ENCODE data around the gene CLOCK.
A peak's percentile ranks its signal among the peaks of the same experiment; 100 is the strongest.
"Not testable (repeated sequence)": the region's sequence is repeated elsewhere in the genome, so short reads cannot be mapped to it uniquely, and the experiment has no call there.

Gene CLOCK, protein sequence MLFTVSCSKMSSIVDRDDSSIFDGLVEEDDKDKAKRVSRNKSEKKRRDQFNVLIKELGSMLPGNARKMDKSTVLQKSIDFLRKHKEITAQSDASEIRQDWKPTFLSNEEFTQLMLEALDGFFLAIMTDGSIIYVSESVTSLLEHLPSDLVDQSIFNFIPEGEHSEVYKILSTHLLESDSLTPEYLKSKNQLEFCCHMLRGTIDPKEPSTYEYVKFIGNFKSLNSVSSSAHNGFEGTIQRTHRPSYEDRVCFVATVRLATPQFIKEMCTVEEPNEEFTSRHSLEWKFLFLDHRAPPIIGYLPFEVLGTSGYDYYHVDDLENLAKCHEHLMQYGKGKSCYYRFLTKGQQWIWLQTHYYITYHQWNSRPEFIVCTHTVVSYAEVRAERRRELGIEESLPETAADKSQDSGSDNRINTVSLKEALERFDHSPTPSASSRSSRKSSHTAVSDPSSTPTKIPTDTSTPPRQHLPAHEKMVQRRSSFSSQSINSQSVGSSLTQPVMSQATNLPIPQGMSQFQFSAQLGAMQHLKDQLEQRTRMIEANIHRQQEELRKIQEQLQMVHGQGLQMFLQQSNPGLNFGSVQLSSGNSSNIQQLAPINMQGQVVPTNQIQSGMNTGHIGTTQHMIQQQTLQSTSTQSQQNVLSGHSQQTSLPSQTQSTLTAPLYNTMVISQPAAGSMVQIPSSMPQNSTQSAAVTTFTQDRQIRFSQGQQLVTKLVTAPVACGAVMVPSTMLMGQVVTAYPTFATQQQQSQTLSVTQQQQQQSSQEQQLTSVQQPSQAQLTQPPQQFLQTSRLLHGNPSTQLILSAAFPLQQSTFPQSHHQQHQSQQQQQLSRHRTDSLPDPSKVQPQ

DNA sequence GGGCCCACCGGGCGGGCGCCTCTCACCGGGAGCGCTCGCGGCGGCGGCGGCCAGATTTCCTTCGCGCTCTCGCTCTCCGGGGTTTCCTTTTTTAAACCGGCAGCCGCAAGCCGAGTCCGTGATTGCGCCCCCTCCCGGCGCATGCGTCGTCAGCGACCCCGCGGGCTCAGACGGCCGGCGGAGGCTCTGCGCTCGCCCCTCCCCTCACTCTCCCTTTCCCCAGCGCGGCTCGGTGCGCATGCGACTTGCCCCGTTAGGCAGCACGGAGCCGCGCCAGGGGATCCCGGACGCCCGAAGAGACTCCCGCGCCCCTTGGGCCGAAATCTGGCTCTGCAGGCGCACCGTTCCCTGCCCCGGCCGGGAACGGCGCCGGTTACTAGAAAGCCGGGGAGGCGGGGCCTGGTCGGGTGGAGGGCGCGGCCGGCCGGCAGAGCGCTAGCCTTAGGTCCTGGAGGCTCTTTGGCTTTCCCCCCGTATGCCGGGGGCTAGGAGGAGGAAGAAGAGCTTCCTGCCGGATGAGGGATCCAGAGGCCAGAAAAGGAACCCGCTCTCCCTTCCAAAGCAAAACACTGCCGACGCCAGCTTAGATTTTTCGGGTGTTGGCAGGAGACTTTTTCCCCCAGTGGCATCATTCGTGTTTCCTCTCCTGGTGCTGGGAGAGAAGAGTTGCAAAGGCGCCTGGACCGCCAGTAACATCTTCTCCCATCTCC, at the start of gene CLOCK:
TSS of gene CLOCK (minus strand) at position 154 of the 710 bp plus-strand sequence. CDS start 64,124 bp downstream, outside the sequence.
- DNase-seq, result peak; percentile 71

DNA sequence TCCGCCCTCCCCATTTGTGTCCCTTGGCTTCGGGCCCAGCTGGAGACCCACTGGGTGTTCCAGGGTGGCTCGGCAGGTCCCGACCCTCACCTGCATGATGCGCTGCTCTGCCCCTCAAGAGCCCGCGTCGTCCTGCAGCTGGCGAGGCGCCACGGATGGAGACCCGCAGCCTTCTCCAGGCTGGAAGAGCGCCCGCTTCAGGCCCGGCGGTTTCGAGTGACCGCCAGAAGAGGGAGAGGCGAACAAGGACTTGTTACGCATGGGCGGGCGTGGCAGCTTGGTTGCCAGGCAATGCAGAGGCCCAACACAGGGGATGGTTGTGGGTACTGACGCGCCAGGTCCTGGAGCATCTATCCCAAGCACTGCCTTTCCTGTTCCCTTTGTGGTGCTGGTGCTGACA, 45.3 kb upstream of the CLOCK start, which contains the start of gene PDCL2:
TSS of gene PDCL2 (minus strand) at position 232 of the 400 bp plus-strand sequence. CDS start at position 96, 136 bp downstream.
- DNase-seq, result no peak

DNA sequence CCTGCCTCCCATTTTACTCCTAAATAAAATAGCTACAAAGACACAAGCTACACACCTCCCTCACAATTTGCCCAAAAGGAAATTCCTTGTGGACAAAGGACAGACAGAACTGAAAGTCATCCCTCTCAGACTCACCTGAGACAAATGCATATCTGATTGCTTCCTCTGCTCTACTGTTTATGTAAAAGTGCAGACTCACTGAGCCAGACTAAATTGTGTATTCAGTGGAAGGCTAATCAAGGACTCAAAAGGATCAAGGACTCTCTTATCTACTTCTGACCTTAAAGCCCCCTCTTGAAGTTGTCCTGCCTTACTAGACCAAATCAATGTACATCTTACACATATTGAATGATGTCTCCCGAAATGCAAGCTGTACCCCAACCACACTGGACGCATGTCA, 41.5 kb upstream of the CLOCK start:
- DNase-seq, result no peak

DNA sequence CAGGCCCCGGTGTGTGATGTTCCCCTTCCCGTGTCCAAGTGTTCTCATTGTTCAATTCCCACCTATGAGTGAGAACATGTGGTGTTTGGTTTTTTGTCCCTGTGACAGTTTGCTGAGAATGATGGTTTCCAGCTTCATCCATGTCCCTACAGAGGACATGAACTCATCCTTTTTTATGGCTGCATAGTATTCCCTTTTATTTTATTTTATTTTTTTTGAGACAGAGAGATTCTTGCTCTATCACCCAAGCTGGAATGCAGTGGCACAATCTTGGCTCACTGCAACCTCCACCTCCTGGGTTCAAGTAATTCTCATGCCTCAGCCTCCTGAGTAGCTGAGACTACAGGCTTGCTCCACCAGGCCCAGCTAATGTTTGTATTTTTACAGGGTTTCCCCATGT, 36.1 kb upstream of the CLOCK start:
- DNase-seq, result not testable (repeated sequence)

DNA sequence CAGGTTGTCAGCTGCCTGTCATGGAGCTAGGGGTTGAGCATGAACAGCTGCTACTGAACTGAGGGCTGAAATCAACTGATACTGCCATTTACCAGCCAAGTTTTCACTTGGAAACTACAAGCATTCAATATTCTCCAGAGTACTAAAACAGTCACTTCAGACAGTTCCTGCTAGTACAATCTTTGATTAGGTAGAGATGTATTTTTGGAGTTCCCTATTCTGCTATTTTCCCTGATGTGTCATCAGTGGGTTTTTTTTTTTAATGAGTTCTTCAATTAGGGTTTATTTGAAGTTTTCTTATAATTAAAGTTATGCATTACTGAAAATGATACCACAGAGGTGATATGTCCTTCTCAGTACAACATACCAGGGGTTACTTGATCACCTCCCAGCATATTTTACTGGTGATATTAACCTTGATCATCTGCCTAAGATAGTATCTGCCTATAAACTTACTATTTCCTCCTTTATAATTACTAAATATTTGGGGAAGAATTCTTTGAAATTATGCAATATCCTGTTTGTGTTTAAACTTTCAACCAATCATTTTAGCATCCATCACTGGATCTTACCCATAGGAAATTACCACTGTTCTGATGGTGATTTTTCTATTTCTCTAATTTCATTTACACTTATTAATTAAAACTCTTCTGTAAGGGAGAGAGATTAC, 31.8 kb upstream of the CLOCK start:
- no peak for DNase-seq

DNA sequence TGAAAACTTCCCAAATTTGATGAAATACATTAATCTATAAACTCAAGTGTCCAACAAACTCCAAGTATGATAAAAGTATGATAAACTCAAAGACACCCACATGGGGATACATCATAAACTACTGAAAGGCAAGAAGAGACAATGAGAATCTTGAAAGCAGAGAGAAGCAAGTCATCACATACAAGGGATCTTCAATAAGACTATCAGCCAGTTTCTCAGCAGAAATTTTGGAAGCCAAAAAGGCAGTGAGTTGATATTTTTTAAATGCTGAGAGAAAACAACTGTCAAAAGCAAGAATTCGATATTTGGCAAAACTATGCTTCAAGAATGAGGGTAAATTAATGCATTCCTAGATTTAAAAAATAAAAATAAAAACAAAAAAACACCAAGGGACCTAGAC, 28.8 kb upstream of the CLOCK start:
- DNase-seq, result no peak

- DNase-seq, result no peak
Observed at GRCh38 chr4:55574252-55574651, 27.5 kb upstream of the CLOCK start.

GRCh38 chr4:55571806-55572205, 25.1 kb upstream of the CLOCK start:
- DNase-seq, result no peak

DNA sequence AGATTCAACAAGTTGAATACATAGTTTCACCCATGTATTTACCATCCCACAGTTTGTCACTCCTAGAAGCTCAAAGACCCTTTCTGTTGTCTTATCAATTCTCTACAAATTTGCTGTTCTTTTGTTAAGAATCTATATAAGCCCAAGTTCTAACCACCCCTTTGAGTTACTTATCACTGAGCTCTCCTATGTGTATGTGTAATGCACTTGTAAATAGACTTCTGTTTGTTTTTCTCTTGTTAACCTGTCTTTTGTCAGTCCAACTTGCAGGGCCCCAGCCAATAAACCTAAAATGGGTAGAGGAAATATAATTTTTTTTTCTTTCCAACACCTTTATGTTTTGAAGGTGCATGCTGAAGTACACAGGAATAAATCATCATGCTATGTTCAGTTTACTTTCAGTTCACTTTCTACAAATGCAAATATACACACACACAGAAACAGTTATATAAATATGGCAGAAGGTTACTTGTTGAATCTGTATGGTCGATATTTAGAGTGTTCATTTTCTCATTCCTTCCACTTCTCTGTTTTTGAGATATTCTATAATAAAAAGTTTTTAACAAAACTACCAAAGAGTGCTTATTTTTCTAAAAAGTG, 22.3 kb upstream of the CLOCK start:
- DNase-seq, result no peak

- no peak for DNase-seq
Observed at GRCh38 chr4:55561889-55562288, 15.2 kb upstream of the CLOCK start.

- no peak for DNase-seq
Observed at GRCh38 chr4:55560096-55560495, 13.4 kb upstream of the CLOCK start.

DNA sequence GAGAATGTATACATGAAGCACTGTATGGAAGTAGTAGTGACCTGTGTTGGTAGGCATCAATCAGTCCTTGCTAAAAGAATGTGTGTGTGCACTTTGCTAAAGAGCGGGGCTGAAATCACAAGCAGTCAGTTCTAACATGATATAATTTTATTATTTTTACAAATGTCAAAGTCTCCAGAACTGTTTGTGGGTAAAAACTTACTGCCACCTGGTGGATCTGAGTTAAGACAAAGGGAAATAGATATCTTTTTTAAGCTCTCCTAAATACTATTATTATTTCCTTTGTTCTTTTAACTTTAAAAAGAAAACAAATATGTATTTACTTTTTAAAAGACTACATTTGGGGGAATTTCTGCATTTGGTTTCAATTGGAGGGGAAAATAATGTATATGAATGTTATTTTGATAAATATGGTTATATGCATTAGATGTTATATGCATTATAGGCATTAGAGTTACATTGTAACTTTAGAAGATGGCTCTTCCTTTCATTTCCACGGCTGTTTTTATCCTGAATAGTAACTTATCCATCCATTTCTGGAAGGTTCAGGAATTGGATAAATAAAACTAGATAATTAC, 7.8 kb upstream of the CLOCK start:
- peak; percentile 0 for DNase-seq

DNA sequence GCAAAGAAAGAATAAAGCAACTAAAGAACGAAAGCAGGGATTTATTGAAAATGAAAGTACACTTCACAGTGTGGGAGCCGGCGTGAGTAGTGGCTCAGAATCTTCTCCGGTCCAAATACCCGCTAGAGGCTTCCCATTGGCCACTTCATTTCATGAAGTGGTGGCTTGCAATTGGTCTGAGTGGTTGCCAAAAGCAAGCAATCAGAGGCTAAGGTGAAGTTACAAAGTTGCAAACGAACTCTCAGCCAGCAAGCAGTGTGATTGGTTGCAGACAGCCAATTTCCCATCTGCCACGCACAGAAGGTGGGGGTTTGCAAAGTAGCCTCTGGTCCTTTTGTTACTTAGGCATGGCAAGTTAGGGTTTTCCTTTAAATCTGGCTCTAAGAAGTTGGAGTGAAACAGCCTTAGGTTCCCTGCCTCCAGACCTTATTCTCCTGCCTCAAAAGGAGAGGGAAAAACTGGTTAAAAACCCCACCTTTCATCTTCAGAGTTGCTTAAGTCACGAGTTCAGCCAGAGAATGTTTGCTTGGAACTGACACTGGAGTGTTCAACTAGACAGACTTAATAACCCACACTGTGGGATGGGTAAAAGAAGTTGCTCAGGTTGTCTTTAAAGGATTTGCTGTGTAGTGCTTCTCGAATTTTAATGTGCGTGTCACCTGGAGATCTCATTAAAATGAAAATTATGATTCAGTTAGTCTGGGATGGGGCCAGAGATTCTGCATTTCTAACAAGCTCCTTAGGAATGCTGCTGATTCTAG, 6.9 kb upstream of the CLOCK start:
- no peak for DNase-seq

- not testable (repeated sequence) for DNase-seq
Observed at GRCh38 chr4:55551964-55552363, 5.3 kb upstream of the CLOCK start.

- DNase-seq, result no peak
Observed at GRCh38 chr4:55549888-55550287, 3.2 kb upstream of the CLOCK start.

GRCh38 chr4:55547918-55548317, 1.2 kb upstream of the CLOCK start:
- no peak for DNase-seq

DNA sequence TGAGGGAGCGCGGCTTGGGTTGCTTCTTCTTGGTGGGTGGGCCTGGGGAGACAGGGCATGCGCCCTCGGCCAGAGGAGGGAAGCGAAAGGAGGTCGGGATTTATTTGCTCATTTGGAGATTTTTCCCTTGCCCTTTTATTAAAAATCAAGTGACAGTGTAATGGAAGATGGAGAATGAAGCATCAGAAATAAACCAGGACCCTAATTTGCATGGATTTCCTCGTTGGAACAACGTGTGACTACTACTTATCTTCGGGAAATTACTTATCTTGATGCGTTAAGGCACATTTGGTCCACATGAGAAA, 709 bp upstream of the CLOCK start:
- DNase-seq, result no peak

GRCh38 chr4:55546506-55546755, 278 bp downstream of the CLOCK start:
- no peak for DNase-seq

DNA sequence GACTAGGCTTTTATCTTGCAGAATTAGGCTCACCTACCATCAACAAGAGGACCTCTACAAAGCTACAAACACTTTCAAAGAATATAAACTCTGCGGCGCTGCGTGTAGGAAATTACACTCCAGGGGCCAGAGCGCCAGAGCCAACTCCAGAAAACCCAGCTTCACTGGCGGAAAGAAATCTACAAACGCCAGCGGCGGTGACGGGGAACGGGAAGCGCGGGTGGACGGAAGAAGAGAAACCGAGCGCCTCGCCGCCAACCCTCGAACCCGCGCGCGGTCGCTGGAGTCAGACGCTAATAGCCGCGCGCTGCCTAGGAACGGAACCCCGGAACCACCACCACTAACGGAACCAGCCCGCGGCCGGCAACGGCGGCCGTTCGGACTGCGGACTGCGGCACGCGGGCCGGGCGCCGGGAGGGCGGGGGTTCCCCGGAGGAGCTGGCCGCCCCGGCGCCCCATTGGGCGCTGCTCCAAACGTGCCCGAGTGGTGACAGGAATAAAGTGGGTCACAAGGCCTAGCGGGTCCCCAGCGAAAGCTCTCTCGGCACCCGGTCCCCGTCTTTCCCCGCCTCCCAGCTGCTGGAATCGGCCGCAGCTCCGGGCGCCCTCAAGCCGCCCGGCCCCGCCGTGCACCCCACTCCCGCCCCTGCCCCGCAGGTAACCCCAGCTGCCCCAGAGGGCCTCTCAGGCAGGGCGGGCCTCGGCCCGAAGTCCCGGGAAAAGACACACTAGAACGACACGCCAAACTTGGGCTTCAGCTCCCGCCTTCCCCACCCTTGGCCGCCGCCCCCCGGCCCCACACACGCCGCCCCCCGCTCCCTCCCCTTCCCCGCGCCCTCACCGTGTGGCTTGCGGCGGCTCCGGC, 836 bp downstream of the CLOCK start:
- peak; percentile 46 for DNase-seq

DNA sequence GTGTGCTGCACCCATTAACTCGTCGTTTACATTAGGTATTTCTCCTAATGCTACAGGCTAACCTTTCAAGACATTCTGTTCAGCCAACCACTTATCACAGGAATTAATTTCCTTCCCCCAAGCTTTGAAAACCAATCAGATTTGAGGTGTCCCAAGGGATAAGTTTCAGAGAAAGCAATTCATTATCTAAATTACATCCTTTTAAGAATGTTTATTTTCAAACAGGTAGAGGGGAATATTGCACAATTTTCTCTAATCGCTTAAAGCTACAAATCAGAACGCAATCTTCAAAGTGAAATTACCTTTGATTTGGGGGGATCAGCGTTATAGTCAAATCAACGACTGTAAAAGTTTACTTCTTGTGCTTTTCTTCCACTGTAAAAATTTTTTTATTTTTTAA, 1.6 kb downstream of the CLOCK start:
- no peak for DNase-seq

- DNase-seq, result peak; percentile 4
Observed at GRCh38 chr4:55543858-55544257, 2.9 kb downstream of the CLOCK start.
